Endothelial cell of umbilical vein (primary cell): ENCODE data around the gene DUSP16. TPM values are rescaled to one million over a fixed set of nuclear protein-coding genes. Genes with fewer than 3 reads are reported as not detected.

Source experiments
- BruUV-seq: library from RNA; stranded (reverse); fragments of 400-500 nt; replicated peaks from 2 replicates; lab custom pipeline; 2021; lab: Mats Ljungman, UMichigan
- CTCF ChIA-PET: fragments of 300-600, 350-600 bp; sonication (Branson Sonifier 250); formaldehyde crosslinking; loops from one replicate; lab custom pipeline; 2021; ENCODE audit warnings: antibody characterized with exemption, inconsistent platforms; lab: Charles Lee
- POLR2A ChIA-PET: fragments of 300-600, 350-600 bp; sonication (Branson Sonifier 250); formaldehyde crosslinking; loops from one replicate; lab custom pipeline; 2021; ENCODE audit warnings: antibody characterized with exemption, inconsistent platforms; lab: Charles Lee
- DNase-seq: peaks from one replicate; pipeline ENCODE4 v3.0.0-alpha.2; 2011; ENCODE audit warnings: low read depth, low spot score
- FAIRE-seq: peaks from 2 replicates; lab custom pipeline; 2011; peaks lifted over from hg19 to GRCh38; lab: Jason Lieb, UNC
- H2AFZ ChIP-seq: 2 replicates; pipeline ENCODE4 v1.6.0; 2012; ENCODE audit warnings: low read depth, low read length, control low read depth, inconsistent platforms
- H3K27ac ChIP-seq: 2 replicates; pipeline ENCODE4 v1.5.1; 2011; ENCODE audit warnings: low read depth, mild to moderate bottlenecking, control low read depth, low read length, moderate library complexity; ENCODE audit not compliant: insufficient read depth
- H3K27me3 ChIP-seq, 2 experiments: 2 replicates each; pipeline versions ENCODE4 v1.6.0 to v1.6.1; 2011; ENCODE audit warnings: low read length in 2 of 2, mixed read lengths in 1 of 2; ENCODE audit not compliant: control insufficient read depth in 2 of 2, insufficient read depth in 2 of 2
- H3K36me3 ChIP-seq, 2 experiments: 2 replicates in 1 of 2; 3 replicates in 1 of 2; pipeline ENCODE4 v1.5.1; 2011; ENCODE audit warnings: low read length in 2 of 2, mild to moderate bottlenecking in 1 of 2, moderate library complexity in 1 of 2; ENCODE audit not compliant: control insufficient read depth in 2 of 2, insufficient read depth in 2 of 2; ENCODE audit errors: extremely low read depth in 1 of 2
- H3K4me1 ChIP-seq: 3 replicates; pipeline ENCODE4 v1.5.1; 2011; ENCODE audit warnings: mild to moderate bottlenecking, low read length; ENCODE audit not compliant: control insufficient read depth, insufficient read depth; ENCODE audit errors: extremely low read depth
- H3K4me2 ChIP-seq: 2 replicates; pipeline ENCODE4 v1.6.1; 2011; ENCODE audit warnings: low read length, control low read depth, mixed read lengths; ENCODE audit not compliant: insufficient read depth
- H3K4me3 ChIP-seq, 3 experiments: fragments of 200-600 bp in 1 of 3; sonication (generic), shearing (Covaris generic) in 1 of 3; replicated peaks in 1 of 3; 2 replicates each; pipeline ENCODE4 v1.5.1; 2011 to 2016; ENCODE audit warnings: control low read depth in 3 of 3, low read length in 3 of 3, mild to moderate bottlenecking in 2 of 3, inconsistent platforms in 1 of 3, low read depth in 1 of 3, moderate library complexity in 1 of 3; ENCODE audit not compliant: insufficient read depth in 1 of 3
- H3K79me2 ChIP-seq: 2 replicates; pipeline ENCODE4 v1.6.0; 2012; ENCODE audit warnings: low read length, inconsistent platforms; ENCODE audit not compliant: control insufficient read depth, insufficient read depth
- H3K9ac ChIP-seq: replicated peaks from 2 replicates; pipeline ENCODE3; 2011; ENCODE audit warnings: low read length, control low read depth; ENCODE audit not compliant: insufficient read depth; ENCODE audit errors: extremely low read depth
- H3K9me1 ChIP-seq: replicated peaks from 3 replicates; pipeline ENCODE4 v1.6.0; 2011; ENCODE audit warnings: mild to moderate bottlenecking, low read length; ENCODE audit not compliant: control insufficient read depth, insufficient read depth; ENCODE audit errors: extremely low read depth
- H3K9me3 ChIP-seq: replicated peaks from 2 replicates; pipeline ENCODE4 v1.5.1; 2012; ENCODE audit warnings: low read length, inconsistent platforms; ENCODE audit not compliant: control insufficient read depth, insufficient read depth
- H4K20me1 ChIP-seq: replicated peaks from 2 replicates; pipeline ENCODE3; 2011; ENCODE audit warnings: mild to moderate bottlenecking, low read length; ENCODE audit not compliant: control insufficient read depth, insufficient read depth; ENCODE audit errors: extremely low read depth
- EZH2 ChIP-seq: IDR thresholded peaks from 2 replicates; pipeline ENCODE4 v1.6.1; 2012; ENCODE audit warnings: borderline replicate concordance, low read depth, mild to moderate bottlenecking, moderate library complexity, low read length, inconsistent platforms; ENCODE audit not compliant: severe bottlenecking
- FOS ChIP-seq: IDR thresholded peaks from 2 replicates; pipeline ENCODE4 v1.6.1; 2011; ENCODE audit warnings: mild to moderate bottlenecking, low read length, moderate library complexity, borderline replicate concordance; ENCODE audit not compliant: insufficient read depth
- GATA2 ChIP-seq: IDR thresholded peaks from 2 replicates; pipeline ENCODE4 v1.7.0; 2011; ENCODE audit warnings: low read depth, mild to moderate bottlenecking, moderate library complexity, mixed read lengths, low read length; ENCODE audit not compliant: insufficient read length, insufficient read depth
- JUN ChIP-seq: IDR thresholded peaks from 2 replicates; pipeline ENCODE4 v1.6.1; 2011; ENCODE audit warnings: borderline replicate concordance, low read depth; ENCODE audit not compliant: insufficient read length, insufficient read depth
- MYC ChIP-seq: IDR thresholded peaks from one replicate; pipeline ENCODE4 v1.6.1; 2011; ENCODE audit warnings: mild to moderate bottlenecking, low read depth, low read length
- POLR2A ChIP-seq: IDR thresholded peaks from 2 replicates; pipeline ENCODE4 v1.6.1; 2012; ENCODE audit warnings: low read depth, mild to moderate bottlenecking, control low read depth, low read length
- POLR2AphosphoS5 ChIP-seq: IDR thresholded peaks from 2 replicates; pipeline ENCODE4 v1.6.1; 2012; ENCODE audit warnings: low read depth, mild to moderate bottlenecking, control low read depth, low read length, moderate library complexity; ENCODE audit not compliant: insufficient read depth
- dilution Hi-C: fragments of 300-500 bp; cut with MboI; formaldehyde crosslinking; loops from one replicate; pipeline ENCODE4 v1.15.0; 2019; ENCODE audit warnings: low sequenced_read_pairs; ENCODE audit not compliant: extremely low pct_ligation_motif_present
- intact Hi-C: fragments of 100-400 bp; cut with micrococcal nuclease; formaldehyde crosslinking; loops from one replicate; pipeline ENCODE4 v1.10.0; 2022
- polyA plus RNA-seq, 4 experiments: library from polyadenylated mRNA; depleted of rRNA in 3 of 4; stranded (reverse) in 3 of 4; unstranded in 1 of 4; fragments of >200 nt; gene quantifications; 2 replicates each; pipeline versions ENCODE4 v1.2.1 to v1.2.3, GENCODE V29; 2011 to 2012; ENCODE audit warnings: missing spikeins in 1 of 4
- total RNA-seq: library from RNA; stranded (reverse); gene quantifications from 2 replicates; pipeline ENCODE4 v1.2.3, GENCODE V29; 2021
- TF ChIP-seq, protein P1 (sequence below): IDR thresholded peaks from 2 replicates; pipeline ENCODE4 v1.6.1; 2011; ENCODE audit not compliant: insufficient read depth, insufficient read length
- TF ChIP-seq, protein P2 (sequence below), 2 donors: IDR thresholded peaks; 1 replicate in 1 of 2; 2 replicates in 1 of 2; pipeline ENCODE4 v1.5.1; 2011; ENCODE audit warnings: low read length in 2 of 2, mild to moderate bottlenecking in 2 of 2, moderate library complexity in 2 of 2, control low read depth in 1 of 2, inconsistent platforms in 1 of 2, low read depth in 1 of 2; ENCODE audit not compliant: insufficient read depth in 1 of 2; ENCODE audit errors: extremely low read depth in 1 of 2

The DUSP16 gene
- total and polyA plus RNA-seq, 2 donors (not counting 3 experiments of a cell fraction or from before 2014, with no cell fraction given): 7.4 to 19.5 TPM

DNA sequence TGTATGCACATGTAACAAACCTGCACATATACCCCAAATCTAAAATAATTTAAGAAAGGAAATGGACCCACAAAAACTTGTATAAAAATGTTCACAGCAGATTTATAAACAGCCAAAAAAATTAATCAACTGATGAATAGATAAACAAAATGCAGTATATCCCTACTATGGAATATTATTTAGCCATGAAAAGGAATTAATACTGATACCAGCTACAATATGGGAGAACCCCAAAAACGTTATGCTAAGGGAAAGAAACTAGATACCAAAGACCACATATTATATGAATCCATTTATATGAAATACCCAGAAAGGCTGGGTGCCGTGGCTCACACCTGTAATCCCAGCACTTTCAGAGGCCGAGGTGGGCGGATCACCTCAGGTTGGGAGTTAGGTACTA, 20.9 kb downstream of the DUSP16 start:
- Histone ChIP-seq H3K4me2 (no peak overlapping the region), H3K4me1 (no peaks in the 10 kb centered on the region), H4K20me1 (peaks cover 2% of the 10 kb centered on the region), H3K4me3 (no peak overlapping the region), H3K27ac (no peak overlapping the region), H3K9ac (no peak overlapping the region), H3K36me3 (no peaks in the 10 kb centered on the region), H3K9me1 (peaks cover 7% of the 10 kb centered on the region), H3K79me2 (peaks cover 2% of the 10 kb centered on the region), H2AFZ (no peak overlapping the region), H3K27me3 (no peaks in the 10 kb centered on the region), H3K9me3 (no peaks in the 10 kb centered on the region)
- TF ChIP-seq, protein P1, sequence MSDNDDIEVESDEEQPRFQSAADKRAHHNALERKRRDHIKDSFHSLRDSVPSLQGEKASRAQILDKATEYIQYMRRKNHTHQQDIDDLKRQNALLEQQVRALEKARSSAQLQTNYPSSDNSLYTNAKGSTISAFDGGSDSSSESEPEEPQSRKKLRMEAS: no peak
- TF ChIP-seq JUN (no peak), POLR2A (no peak), GATA2 (no peak), POLR2AphosphoS5 (no peak), MYC (no peak), EZH2 (no peak), FOS (no peak)
- TF ChIP-seq, protein P2, sequence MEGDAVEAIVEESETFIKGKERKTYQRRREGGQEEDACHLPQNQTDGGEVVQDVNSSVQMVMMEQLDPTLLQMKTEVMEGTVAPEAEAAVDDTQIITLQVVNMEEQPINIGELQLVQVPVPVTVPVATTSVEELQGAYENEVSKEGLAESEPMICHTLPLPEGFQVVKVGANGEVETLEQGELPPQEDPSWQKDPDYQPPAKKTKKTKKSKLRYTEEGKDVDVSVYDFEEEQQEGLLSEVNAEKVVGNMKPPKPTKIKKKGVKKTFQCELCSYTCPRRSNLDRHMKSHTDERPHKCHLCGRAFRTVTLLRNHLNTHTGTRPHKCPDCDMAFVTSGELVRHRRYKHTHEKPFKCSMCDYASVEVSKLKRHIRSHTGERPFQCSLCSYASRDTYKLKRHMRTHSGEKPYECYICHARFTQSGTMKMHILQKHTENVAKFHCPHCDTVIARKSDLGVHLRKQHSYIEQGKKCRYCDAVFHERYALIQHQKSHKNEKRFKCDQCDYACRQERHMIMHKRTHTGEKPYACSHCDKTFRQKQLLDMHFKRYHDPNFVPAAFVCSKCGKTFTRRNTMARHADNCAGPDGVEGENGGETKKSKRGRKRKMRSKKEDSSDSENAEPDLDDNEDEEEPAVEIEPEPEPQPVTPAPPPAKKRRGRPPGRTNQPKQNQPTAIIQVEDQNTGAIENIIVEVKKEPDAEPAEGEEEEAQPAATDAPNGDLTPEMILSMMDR (IDR thresholded peaks at IDR 0.05; ENCODE audit: extremely low read depth in 1 of 2, insufficient read depth in 1 of 2, low read depth in 1 of 2, low read length in 2 of 2): no peak
- no peak for FAIRE-seq
- intact Hi-C loops (no loop called here), dilution Hi-C loops (no loop called here)
- ChIA-PET CTCF (interaction anchor here (1.0 kb wide), 1 partner anchor 12 kb away, joined by 4 read pairs; no protein-coding TSS in a partner anchor), POLR2A (no interaction called here)
- no TSS peak for BruUV-seq
- no peak for DNase-seq
